GM19463 (cell line): Measurements from ENCODE around the gene IQGAP2.
"Not testable (repeated sequence)": the region's sequence is repeated elsewhere in the genome, so short reads cannot be mapped to it uniquely, and the experiment has no call there.

Experiments used
- ATAC-seq: cut with Tn5 transposase; IDR thresholded peaks from one replicate; pipeline ENCODE4 v1.9.1; 2021; ENCODE audit warnings: mild to moderate bottlenecking, moderate library complexity; ENCODE audit not compliant: unreplicated experiment

IQGAP2 gene

DNA sequence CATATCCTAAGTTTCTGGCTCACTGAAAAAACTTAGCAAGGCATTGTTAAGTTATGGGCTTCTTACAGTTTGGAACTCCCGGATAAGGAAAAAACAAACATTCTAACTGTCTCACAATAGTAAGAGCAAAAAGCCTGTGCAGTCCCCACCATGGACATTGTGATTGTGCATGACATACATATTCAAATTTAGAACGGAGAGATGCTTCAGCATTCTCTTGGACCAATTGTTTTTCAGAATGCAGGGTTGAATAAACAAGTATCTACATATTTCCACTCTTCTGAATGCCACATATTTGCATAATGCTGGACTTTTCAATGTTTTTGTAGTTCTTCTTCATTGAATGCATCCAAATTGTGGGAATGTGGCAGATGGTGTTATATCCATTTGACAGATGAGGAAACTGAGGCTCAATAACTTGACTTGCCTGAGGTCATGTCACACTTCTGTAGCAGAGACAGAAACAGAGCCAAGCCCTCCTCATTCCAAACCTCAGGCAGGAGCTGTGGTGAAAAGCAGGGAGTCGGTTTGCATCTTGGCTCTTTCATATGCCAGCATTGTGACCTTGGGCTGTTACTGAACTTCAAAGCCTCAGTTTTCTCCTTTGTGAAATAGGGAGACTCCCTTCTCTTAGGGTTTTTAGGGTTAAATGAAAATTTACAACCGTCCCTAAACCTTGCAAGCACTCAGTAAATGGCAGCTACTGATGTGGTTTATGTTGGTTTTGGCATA, 95.1 kb downstream of the IQGAP2 start:
- no peak for ATAC-seq

DNA sequence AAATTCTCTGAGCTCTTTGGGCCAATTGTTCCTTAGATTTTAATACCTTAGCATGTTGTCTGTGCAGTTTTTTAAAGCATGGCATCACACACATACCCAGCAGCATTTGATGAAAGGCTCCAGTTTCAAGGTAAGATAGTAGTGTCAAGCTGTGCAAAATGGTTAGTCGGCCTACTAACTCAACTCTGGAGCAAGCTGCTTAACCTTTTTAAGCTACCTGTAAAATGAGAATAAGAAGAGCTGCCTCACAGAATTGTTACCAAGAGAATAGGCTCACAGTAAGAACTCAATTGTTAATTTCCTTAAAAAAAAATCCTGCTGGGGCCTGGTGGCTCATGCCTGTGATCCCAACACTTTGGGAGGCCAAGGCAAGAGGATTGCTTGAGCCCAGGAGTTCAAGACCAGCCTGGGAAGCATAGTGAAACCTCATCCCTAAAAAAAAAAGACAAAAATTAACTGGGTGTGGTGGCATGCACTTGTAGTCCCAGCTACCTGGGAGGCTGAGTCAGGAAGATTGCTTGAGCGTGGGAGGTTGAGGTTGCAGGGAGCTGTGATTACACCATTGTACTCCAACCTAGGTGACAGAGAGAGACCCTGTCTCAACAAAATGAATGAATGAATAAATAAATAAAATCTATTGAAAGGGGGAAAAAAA, 96.5 kb downstream of the IQGAP2 start:
- ATAC-seq = no peak

DNA sequence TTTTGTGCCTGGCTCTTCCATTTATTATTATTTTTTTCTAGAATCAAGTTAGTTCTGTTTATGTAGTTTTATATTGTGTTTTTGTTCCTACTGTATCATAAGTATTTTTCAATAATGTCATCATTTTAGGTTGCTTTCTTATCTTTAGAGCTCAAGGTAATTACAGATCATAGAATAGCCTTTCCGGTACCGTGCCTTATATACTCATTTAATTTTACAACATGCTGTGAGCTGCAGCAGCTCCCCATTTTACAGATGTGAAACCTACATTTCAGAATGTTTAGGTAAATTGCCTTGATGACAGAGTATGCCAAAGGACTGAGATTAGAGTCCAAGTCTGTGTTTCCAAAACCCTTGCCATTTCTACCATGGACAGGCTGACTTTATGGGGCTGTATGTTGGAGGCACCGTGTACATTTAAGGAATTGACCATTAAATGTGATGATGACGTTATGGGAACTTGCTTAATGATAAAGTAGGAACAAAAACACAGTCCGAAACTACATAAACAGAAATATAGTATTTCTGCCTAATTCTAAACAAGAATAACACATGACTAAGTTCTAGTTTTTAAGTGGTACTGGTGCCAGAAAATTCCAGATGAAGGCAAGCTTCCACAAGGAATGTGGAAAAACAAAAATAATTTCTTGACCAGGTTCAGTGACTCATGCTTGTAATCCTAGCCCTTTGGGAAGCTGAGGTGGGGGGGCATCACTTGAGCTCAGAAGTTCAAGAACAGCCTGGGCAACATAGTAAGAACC, 97.7 kb downstream of the IQGAP2 start:
- no peak for ATAC-seq

DNA sequence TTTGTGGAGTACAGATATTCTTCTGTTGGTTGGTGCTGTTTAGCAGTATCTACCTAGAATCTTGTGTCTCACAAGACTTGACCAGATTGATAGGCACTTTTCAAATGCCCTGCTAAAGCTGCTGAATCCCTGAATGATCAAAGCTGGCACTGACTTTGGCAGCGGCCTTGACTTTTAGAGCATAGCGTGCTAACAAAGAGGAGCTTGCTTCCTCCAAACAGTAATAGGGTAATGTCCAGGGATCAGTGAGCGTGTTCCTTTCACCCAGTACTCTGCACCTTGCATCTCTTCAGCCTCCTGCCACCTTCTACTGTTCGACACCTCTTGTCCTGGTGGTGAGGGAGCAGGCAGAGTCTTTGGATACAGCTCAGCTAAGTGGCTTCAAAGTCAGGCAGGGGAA, 100.8 kb downstream of the IQGAP2 start:
- no peak for ATAC-seq

DNA sequence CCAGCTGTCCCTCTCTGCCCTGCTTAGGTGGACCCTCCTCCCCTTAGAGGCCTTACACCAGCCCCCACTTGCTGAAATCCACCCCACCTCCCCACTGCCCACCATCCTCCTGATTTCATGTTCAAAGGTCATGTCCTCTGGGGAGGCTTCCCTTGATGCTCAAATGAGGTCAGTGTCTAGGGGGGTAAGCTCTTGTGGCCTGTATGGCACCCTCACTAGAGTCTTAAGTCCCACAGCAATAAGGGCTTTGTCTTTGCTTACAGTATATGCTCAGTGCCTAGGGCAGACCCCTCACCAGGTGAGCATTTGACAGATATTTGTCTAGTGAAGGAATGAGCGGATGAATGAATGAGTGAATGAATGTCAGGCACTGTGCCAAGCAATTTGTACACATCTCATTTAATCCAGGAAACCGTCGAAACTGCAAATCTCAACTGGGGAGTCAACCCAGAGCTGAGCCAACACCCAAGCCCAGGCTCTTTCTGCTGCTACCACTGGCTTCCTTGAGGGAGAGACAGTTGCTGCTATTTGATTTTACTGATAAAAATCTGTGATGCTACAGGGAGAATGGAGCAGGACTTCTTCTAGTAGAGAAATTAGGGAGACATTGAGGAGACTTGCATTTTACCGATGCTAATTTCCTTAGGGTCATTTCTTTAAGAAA, 101.9 kb downstream of the IQGAP2 start:
- no peak for ATAC-seq

DNA sequence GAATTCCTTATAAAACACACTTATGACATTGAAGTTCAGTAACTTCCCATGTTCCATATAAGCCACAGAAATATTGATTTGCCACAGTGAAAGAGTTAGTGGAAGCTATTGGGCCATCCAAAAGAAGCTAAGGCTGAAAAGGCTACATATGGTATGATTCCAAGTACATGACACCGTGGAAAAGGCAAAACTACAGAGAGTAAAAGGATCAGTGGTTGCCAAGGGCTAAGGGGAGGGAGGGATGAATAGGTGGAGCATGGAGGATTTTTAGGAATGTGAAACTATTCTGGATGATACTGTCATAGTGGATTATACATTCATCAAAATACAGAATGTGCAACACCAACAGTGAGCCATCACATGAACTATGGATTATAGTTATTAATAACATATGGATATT, 110.4 kb downstream of the IQGAP2 start:
- ATAC-seq = no peak

DNA sequence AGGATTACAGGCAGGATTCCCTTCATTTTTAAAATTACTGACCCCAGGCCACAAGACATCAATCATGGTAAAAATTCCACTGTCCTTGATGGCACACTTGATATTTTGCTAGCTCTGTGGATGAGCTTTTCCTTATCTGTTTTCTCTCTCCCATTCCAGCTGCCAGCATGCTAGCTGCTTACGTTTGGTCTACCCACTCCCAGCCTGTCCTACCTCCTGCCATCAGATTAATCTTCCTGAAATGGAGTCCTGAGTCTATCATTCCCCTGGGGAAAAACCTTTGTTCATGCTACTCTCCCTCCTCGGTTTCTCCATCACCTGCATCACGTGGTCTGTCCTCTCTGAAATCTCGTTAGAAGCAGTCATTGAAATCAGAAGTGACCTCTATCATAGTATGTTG, 111.2 kb downstream of the IQGAP2 start:
- ATAC-seq = no peak

DNA sequence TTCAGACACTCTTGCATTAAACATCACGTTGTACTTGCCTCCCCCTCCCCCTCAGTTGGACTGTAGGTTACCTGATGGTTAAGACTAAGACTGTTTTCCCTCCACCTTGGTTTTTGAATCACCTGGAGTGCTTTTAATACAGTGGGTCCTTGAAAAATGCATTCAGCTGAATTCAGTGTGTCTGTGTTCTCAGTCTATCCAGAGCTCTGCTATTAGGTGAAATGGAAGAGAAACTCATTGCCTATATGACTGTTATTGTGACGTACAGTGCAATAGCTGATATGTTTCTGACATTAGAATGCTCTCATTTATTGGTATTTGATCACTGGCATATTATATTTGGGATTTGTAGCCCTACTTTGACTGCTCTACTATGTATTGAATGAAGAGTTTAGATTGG, 111.6 kb downstream of the IQGAP2 start:
- ATAC-seq = no peak

DNA sequence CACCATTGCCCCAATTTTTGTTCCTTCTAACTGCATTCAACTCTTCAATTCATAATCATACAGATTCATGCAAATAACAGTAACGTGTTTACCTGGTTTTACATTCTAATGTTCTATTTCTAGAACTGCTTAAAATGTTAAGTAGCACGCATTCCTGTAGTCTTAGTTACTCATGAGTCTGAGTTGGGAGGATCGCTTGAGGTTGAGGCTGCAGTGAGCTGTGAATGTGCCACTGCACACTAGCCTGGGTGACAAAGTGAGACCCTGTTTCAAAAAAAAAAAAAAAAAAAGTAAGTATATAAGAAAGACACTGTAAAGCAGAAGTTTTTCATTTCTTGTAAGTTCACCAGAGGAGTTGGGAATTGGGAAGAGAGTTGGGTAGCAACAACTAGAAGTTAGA, 114.2 kb downstream of the IQGAP2 start:
- no peak for ATAC-seq

DNA sequence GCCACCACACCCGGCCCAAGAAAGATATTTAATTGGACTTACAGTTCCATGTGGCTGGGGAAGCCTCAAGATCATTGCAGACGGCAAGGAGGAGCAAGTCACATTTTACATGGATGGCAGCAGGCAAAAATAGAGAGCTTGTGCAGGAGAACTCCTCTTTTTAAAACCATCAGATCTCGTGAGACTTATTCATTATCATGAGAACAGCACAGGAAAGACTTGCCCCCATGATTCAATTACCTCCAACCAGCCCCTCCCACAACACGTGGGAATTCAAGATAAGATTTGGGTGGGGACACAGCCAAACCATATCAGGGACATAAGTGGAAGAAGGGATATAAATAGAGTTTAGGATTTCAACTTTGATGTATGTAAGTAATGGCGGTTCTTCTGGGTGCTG, 115.2 kb downstream of the IQGAP2 start:
- ATAC-seq = not testable (repeated sequence)

DNA sequence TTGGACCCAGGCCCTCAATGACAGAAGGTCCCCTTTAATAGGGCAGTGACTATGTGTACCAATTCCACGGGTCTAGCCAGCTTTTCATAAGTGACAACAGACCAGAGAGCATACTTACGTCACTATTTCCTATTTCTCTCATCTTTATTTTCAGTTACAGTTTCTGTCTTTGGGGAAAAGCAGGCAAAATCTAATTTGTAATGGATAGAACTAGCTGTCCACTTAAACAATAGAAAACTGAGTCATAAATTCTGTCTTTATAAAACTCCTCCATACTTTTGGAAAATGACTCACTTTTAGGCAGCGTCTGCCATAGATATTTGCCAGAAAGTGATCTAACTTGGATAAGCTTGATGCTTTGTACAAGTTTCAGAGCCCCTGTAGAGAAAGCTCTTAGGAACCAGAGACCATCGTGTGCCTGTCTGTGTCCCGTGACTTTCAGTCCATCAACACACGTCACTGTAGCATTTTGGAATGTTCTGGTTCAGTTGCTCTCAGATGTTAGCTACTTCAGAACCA, 118.2 kb downstream of the IQGAP2 start:
- ATAC-seq = peak; percentile 89

DNA sequence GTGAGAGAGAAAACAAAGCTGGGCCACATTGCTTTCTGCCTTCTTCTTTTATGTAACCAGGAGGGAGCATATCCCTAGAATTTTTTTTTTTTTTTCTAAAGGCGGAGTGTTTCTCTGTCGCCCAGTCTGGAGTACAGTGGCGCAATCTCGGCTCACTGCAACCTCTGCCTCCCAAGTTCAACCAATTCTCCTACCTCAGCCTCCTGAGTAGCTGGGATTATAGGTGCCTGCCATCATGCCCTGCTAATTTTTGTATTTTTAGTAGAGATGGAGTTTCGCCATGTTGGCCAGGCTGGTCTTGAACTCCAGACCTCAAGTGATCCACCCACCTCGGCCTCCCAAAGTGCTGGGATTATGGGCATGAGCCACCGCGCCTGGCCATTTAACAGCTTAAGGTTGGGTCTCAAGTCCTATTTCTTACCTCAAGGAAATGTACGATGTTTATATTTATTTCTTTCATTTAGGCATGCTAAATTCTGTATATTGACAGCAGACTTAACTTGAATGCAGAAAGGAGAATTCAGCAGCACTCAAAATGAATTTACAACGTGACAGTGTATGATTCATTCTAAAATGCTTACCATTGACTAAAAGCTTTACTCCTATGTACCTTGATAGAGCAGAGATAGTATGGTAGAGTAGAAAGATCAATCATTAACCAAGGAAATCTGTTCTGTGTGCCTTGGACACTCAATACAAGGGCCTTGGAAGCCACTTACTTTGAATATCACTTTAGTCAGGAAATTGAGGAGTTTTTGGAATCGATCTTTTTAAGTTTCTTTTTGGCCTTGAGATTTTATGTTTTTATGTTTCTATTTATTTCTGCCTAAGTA, 119.2 kb downstream of the IQGAP2 start:
- no peak for ATAC-seq

DNA sequence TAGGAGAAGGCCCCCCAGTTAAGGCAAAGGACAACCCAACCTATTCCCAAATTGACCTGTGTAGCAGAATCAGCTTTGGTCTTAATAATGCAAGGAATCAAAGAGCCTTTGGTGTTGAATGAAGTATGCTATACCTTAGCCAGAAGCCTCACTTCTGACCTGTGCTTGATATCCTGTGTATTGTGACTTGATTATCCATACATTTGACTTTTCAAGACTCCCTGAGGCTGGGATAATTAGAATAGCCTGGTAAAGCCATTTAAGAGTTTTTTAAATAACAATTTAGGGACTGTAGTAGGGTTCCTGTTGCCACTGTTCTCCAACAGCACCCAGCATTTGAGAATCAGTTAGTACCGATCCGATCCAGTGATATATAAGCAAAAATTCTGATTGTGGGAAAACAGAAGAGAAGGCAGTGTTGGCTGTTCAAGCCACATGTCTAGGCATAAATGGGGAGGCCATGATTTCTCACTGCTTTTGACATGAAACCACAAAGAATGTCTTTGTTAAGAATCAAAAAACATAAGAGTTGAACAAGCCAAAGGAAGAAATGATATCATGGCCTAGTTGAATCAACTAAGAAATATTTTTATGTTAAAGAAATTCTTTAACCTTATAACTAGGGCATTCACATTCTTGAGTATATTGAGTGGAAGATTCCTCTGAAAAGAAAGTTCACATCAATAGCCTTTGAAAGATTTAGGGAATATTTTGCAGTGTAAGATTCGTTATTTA, 121.2 kb downstream of the IQGAP2 start:
- no peak for ATAC-seq

DNA sequence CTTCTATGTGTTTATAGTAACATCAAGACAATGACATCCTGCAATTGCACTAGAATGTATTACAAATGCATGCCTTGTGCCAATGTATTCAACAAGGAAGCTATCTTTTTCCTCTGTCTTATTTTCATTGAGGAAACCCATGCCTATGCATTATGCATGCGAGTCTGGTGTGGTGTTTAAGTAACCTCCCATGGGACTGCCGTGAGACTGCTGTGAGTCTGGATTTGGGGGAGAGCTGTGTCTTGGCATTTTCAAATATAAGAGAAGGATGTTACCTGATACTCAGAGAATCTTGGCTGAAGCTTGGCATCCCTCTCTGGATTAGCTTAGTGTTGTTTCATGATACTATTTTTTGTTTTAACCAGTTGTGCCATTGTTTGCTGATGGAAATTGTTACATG, 121.8 kb downstream of the IQGAP2 start:
- no peak for ATAC-seq

DNA sequence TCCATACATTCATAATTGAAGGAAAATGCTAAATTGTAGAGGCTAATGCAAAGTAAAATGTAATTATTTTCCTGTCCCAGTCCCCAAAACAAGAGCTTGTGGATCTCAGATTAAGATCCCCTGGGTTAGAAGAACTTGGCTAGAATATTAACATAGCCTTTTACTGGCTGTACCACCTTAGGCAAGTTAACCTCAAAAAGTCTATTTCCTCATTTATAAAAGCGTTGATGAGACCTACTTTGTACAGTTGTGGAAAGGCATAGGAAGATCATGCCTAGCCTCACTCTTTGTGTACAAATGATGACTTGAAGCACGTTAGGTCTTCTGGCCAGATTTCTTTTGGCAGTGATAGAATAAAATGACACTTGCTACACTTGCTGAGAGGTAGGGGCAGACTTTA, 122.9 kb downstream of the IQGAP2 start:
- no peak for ATAC-seq

DNA sequence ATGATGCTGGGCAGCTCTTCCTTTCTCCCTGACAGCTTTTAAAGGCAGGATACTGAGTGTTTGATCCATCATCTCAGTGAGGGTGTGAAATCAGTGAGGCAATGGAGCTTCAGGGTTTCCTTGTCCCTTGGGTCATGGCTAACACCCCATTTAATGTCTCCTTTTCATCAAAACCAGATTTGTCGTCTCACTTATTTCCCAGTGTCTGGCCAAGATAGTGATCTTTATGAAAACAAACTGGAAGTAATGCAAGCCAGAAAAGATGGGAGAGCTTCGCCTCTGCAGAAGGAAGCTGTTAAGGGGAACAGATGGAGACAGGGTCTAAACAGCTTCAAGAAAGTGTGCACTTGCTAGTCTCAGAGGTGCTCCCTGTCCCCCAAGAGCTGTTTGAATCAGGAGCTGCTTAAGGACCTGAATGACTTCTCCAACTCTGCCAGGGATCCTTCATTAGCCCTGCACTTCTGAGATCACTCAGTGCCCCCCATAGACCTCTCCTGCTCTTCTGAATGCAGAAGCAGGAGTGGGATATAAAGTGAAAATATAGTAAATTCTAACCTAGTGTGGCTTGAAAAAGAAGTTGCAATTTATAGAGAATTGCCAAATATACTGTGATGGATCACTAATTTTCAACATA, 124.0 kb downstream of the IQGAP2 start:
- no peak for ATAC-seq

DNA sequence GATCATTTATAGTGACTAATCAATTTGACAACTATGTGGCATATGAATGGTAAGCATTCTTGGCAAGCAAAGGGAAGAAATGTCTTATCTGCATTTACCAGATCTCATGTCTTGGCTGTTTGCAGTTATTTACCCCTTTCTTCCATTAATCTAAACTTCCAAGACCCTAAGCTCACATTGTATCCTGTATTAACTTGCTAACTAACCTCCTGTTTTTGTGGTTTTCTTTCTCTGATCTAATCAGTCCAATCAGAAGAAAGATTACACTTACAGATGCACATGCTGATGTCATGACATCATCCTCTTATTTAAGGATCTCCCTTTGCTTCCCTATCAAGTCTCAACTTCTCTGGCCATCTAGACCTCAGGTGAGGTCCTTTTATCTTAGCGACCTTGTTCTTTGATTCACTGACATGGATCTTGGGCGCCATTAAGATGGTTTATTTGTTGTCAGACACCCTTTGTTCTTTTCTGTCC, 124.6 kb downstream of the IQGAP2 start:
- no peak for ATAC-seq

DNA sequence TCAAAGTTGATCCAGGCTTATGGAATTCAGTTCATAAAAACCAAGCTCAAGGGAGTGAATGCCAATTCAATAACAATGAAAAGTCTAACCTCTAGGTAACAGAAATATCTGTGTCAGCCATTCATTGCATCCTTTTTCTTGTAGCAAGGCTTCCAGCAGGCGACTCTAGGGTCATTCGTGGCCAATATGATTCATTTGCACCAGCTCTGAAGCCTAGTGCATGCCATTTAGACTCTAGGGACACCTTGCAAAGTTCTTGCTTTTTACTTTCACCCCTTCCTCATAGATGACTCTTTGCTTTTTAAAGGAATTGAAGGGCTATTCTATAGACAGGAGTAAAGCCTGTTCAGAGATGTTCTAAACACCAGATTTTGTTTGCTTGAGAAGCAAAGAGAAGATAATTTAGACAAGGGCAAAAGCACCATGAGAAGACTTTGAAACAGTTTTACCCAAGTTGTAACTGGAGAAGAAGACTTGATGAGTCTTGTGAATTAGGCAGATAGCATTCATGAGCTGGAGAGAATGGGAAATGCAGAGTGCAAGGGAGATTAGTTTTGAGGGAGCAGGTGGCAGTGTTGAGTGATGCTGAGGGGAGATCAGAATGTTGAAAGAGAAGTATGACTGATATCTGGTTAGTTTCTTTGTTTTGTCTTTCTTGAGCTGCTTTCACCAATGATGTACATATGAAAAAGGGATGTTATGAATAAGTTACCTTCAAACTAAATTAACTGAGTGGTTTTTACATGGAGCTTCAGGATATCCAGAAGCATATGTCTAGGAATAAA, 125.7 kb downstream of the IQGAP2 start:
- no peak for ATAC-seq
